Measurements from ENCODE around the gene DCDC1. TPM values are rescaled to one million over a fixed set of nuclear protein-coding genes. Genes with fewer than 3 reads are reported as not detected.

The DCDC1 gene
- total and polyA plus RNA-seq, 9 donors, result 0.16 to 18.4 (median 1.5) TPM

- Histone ChIP-seq H3K27ac (no peak overlapping the region), H3K9me3 (no peaks in the 10 kb centered on the region), H3K4me1 (ENCODE audit: insufficient read depth) (no peaks in the 10 kb centered on the region), H3K36me3 (no peaks in the 10 kb centered on the region), H3K27me3 (no peaks in the 10 kb centered on the region), H3K4me3 (no peak overlapping the region)
- intact Hi-C loops (cut with DNase I), result no loop called here
- DNase-seq, result no peak
- TF ChIP-seq CTCF (IDR thresholded peaks at IDR 0.05), result no peak
- no peak for TF ChIP-seq EP300 (IDR thresholded peaks at IDR 0.05)
- TF ChIP-seq POLR2A (IDR thresholded peaks at IDR 0.05), result no peak
- WGBS, 3 donors, result 65 to 70% (median 69%) methylated on average over 10 of the region's 10 CpGs
These were observed 319.3 kb downstream of the DCDC1 start for GRCh38 chr11:31050061-31050765.

- no peaks in the 10 kb centered on the region for H3K27me3 ChIP-seq
- intact Hi-C loops (cut with DNase I), result no loop called here
- H3K4me1 ChIP-seq (ENCODE audit: insufficient read depth), result no peaks in the 10 kb centered on the region
- TF ChIP-seq CTCF (IDR thresholded peaks at IDR 0.05), result no peak
- no peak for TF ChIP-seq EP300 (IDR thresholded peaks at IDR 0.05)
- TF ChIP-seq POLR2A (IDR thresholded peaks at IDR 0.05), result no peak
- H3K27ac ChIP-seq, result no peak overlapping the region
- no peaks in the 10 kb centered on the region for H3K36me3 ChIP-seq
- no peak for DNase-seq
- no peaks in the 10 kb centered on the region for H3K9me3 ChIP-seq
- no peak overlapping the region for H3K4me3 ChIP-seq
- WGBS, 3 donors, result 37 to 44% (median 44%) methylated on average over 5 of the region's 5 CpGs
These were observed 324.2 kb downstream of the DCDC1 start for GRCh38 chr11:31045335-31045734.

- intact Hi-C loops (cut with DNase I), result no loop called here
- WGBS, 3 donors, result 81 to 86% (median 85%) methylated on average over 7 of the region's 7 CpGs
- Histone ChIP-seq H3K36me3 (no peaks in the 10 kb centered on the region), H3K4me3 (no peak overlapping the region), H3K4me1 (ENCODE audit: insufficient read depth) (no peaks in the 10 kb centered on the region), H3K27ac (no peak overlapping the region), H3K9me3 (no peaks in the 10 kb centered on the region), H3K27me3 (no peaks in the 10 kb centered on the region)
- DNase-seq, result no peak
- TF ChIP-seq CTCF (IDR thresholded peaks at IDR 0.05) (no peak), EP300 (IDR thresholded peaks at IDR 0.05) (no peak), POLR2A (IDR thresholded peaks at IDR 0.05) (no peak)
These were observed 339.3 kb downstream of the DCDC1 start for GRCh38 chr11:31030138-31030792.

GRCh38 chr11:31026315-31026714 lies 343.2 kb downstream of the DCDC1 start:
- no peak overlapping the region for H3K4me3 ChIP-seq
- TF ChIP-seq POLR2A (IDR thresholded peaks at IDR 0.05) (no peak), EP300 (IDR thresholded peaks at IDR 0.05) (no peak), CTCF (IDR thresholded peaks at IDR 0.05) (no peak)
- H3K27me3 ChIP-seq, result no peaks in the 10 kb centered on the region
- no peaks in the 10 kb centered on the region for H3K4me1 ChIP-seq (ENCODE audit: insufficient read depth)
- H3K36me3 ChIP-seq, result no peaks in the 10 kb centered on the region
- 86 to 88% (median 87%) methylated on average over 6 of the region's 6 CpGs for WGBS, 3 donors
- H3K9me3 ChIP-seq, result no peaks in the 10 kb centered on the region
- DNase-seq, result no peak
- H3K27ac ChIP-seq, result no peak overlapping the region
- intact Hi-C loops (cut with DNase I), result no loop called here
